WTC11 (cell line): ENCODE results near the gene CPTP. TPM values are rescaled to one million over a fixed set of nuclear protein-coding genes. Genes with fewer than 3 reads are reported as not detected.

ENCODE experiments used
- ATAC-seq: fragments of 200-7000 bp; cut with Tn5 transposase; 2 replicates; pipeline ENCODE4 v1.10.0; 2021; ENCODE audit warnings: mild to moderate bottlenecking, moderate library complexity
- CTCF ChIA-PET: fragments of 300-600 bp; sonication (Branson Sonifier 250); formaldehyde crosslinking; loops from one replicate; lab custom pipeline; 2021; ENCODE audit warnings: antibody characterized with exemption; lab: Charles Lee
- POLR2A ChIA-PET: fragments of 350-600 bp; sonication (Branson Sonifier 250); formaldehyde crosslinking; loops from one replicate; lab custom pipeline; 2021; ENCODE audit warnings: antibody characterized with exemption; lab: Charles Lee
- DNase-seq: peaks from one replicate; pipeline ENCODE4 v3.0.0; 2021; ENCODE audit warnings: low spot score
- H3K27ac Mint-ChIP-seq: 2 replicates; pipeline ENCODE4 v1.8.0; 2021; ENCODE audit warnings: mixed read lengths
- H3K27me3 Mint-ChIP-seq: 2 replicates; pipeline ENCODE4 v1.8.0; 2021; ENCODE audit warnings: low read depth, mild to moderate bottlenecking, moderate library complexity, mixed read lengths
- H3K36me3 Mint-ChIP-seq: 2 replicates; pipeline ENCODE4 v1.8.0; 2021; ENCODE audit warnings: mixed read lengths
- H3K4me1 Mint-ChIP-seq: 2 replicates; pipeline ENCODE4 v1.8.0; 2022; ENCODE audit warnings: mixed read lengths
- H3K4me3 Mint-ChIP-seq: 2 replicates; pipeline ENCODE4 v1.8.0; 2021; ENCODE audit warnings: mild to moderate bottlenecking, moderate library complexity, mixed read lengths
- H3K9me3 Mint-ChIP-seq: 2 replicates; pipeline ENCODE4 v1.8.0; 2021; ENCODE audit warnings: mixed read lengths
- ARID4B ChIP-seq: sonication (generic); formaldehyde crosslinking; IDR thresholded peaks from 2 replicates; pipeline ENCODE4 v1.8.0; 2023; ENCODE audit warnings: missing genetic modification reagents, mild to moderate bottlenecking, borderline replicate concordance
- ATF3 ChIP-seq: sonication (generic); formaldehyde crosslinking; conservative IDR thresholded peaks from 2 replicates; pipeline ENCODE4 v1.8.1; 2022; ENCODE audit warnings: mild to moderate bottlenecking, missing genetic modification reagents
- HMGXB4 ChIP-seq: sonication (generic); formaldehyde crosslinking; IDR thresholded peaks from 2 replicates; pipeline ENCODE4 v1.8.1; 2023; ENCODE audit warnings: mild to moderate bottlenecking, moderate library complexity, missing genetic modification reagents
- MXD4 ChIP-seq: fragments of 250-450 bp; sonication (Bioruptor Pico); IDR thresholded peaks from 2 replicates; pipeline ENCODE4 v1.8.0; 2021; ENCODE audit warnings: mild to moderate bottlenecking, moderate library complexity, borderline replicate concordance
- MYBL2 ChIP-seq: sonication (generic); formaldehyde crosslinking; IDR thresholded peaks from 2 replicates; pipeline ENCODE4 v1.8.1; 2023; ENCODE audit warnings: mild to moderate bottlenecking, moderate library complexity, missing genetic modification reagents
- NFYB ChIP-seq: sonication (generic); formaldehyde crosslinking; conservative IDR thresholded peaks from 2 replicates; pipeline ENCODE4 v1.8.0; 2022; ENCODE audit warnings: low read depth, missing genetic modification reagents
- PRRX2 ChIP-seq: fragments of 250-450 bp; sonication (Bioruptor Pico); IDR thresholded peaks from 2 replicates; pipeline ENCODE4 v1.8.0; 2021; ENCODE audit warnings: mild to moderate bottlenecking
- USF1 ChIP-seq: sonication (generic); formaldehyde crosslinking; IDR thresholded peaks from 2 replicates; pipeline ENCODE4 v1.8.0; 2022; ENCODE audit warnings: mild to moderate bottlenecking, missing genetic modification reagents
- ZNF138 ChIP-seq: sonication (generic); formaldehyde crosslinking; conservative IDR thresholded peaks from 2 replicates; pipeline ENCODE4 v1.8.1; 2022; ENCODE audit warnings: mild to moderate bottlenecking, moderate library complexity, missing genetic modification reagents
- ZNF396 ChIP-seq: fragments of 250-450 bp; sonication (Bioruptor Pico); IDR thresholded peaks from 2 replicates; pipeline ENCODE4 v1.8.0; 2021; ENCODE audit warnings: mild to moderate bottlenecking, moderate library complexity, borderline replicate concordance
- ZNF671 ChIP-seq: fragments of 250-450 bp; sonication (Bioruptor Pico); IDR thresholded peaks from 2 replicates; pipeline ENCODE4 v1.8.0; 2021; ENCODE audit warnings: mild to moderate bottlenecking
- total RNA-seq: library from RNA; stranded (reverse); gene quantifications from 3 replicates; pipeline ENCODE4 v1.2.3, GENCODE V29; 2021

Gene CPTP
- total RNA-seq, 1 experiment from 2014 or later = 14.4 TPM

GRCh38 chr1:1285611-1286311, 38.8 kb upstream of the CPTP start:
- ChIA-PET CTCF (interaction anchor here (0.5 to 1.4 kb wide), 2 partner anchors 14 to 29 kb away, joined by 3 to 5 read pairs; no protein-coding TSS in a partner anchor), POLR2A (no interaction called here)
- ATAC-seq (no peak), DNase-seq (peak; percentile 16)
- H3K4me1 Mint-ChIP-seq = no peaks in the 10 kb centered on the region
- H3K36me3 Mint-ChIP-seq = no peaks in the 10 kb centered on the region
- no peak overlapping the region for H3K4me3 Mint-ChIP-seq
- TF ChIP-seq USF1 (CRISPR knock-in tag) = no peak
- no peak for TF ChIP-seq MXD4 (CRISPR knock-in tag)
- no peak for TF ChIP-seq MYBL2 (CRISPR knock-in tag)
- TF ChIP-seq ZNF671 (CRISPR knock-in tag) = no peak
- TF ChIP-seq ARID4B = no peak
- no peak for TF ChIP-seq ZNF138
- TF ChIP-seq NFYB (CRISPR knock-in tag) = no peak
- no peak for TF ChIP-seq HMGXB4 (CRISPR knock-in tag)
- no peak for TF ChIP-seq ATF3
- no peak for TF ChIP-seq ZNF396
- no peaks in the 10 kb centered on the region for H3K9me3 Mint-ChIP-seq
- no peaks in the 10 kb centered on the region for H3K27me3 Mint-ChIP-seq
- 0 out of 2 replicates have a peak overlapping the region, but pooled peaks have one; percentile 36 for H3K27ac Mint-ChIP-seq

- TF ChIP-seq PRRX2 (CRISPR knock-in tag) (no peak), ATF3 (no peak)
- peak; percentile 13 for DNase-seq
- Mint-ChIP-seq H3K4me3 (no peak overlapping the region), H3K9me3 (no peaks in the 10 kb centered on the region), H3K4me1 (no peaks in the 10 kb centered on the region), H3K27me3 (no peaks in the 10 kb centered on the region), H3K27ac (no peak overlapping the region), H3K36me3 (no peaks in the 10 kb centered on the region)
- ChIA-PET CTCF (interaction anchor here (1.8 kb wide), 1 partner anchor 40 kb away, joined by 8 read pairs; the partner anchor contains the start of gene C1QTNF12), POLR2A (no interaction called here)
- ATAC-seq = no peak
Measured at GRCh38 chr1:1286313-1287261, 38.0 kb upstream of the CPTP start.
